GM19328 (cell line): ENCODE results near the gene ANAPC2.

Experiments
- ATAC-seq: cut with Tn5 transposase; IDR thresholded peaks from one replicate; pipeline ENCODE4 v1.9.1; 2021; ENCODE audit warnings: mild to moderate bottlenecking, moderate library complexity; ENCODE audit not compliant: unreplicated experiment

Gene ANAPC2

GRCh38 chr9:137216188-137216965 is 28.0 kb upstream of the ANAPC2 start:
- ATAC-seq, result no peak

DNA sequence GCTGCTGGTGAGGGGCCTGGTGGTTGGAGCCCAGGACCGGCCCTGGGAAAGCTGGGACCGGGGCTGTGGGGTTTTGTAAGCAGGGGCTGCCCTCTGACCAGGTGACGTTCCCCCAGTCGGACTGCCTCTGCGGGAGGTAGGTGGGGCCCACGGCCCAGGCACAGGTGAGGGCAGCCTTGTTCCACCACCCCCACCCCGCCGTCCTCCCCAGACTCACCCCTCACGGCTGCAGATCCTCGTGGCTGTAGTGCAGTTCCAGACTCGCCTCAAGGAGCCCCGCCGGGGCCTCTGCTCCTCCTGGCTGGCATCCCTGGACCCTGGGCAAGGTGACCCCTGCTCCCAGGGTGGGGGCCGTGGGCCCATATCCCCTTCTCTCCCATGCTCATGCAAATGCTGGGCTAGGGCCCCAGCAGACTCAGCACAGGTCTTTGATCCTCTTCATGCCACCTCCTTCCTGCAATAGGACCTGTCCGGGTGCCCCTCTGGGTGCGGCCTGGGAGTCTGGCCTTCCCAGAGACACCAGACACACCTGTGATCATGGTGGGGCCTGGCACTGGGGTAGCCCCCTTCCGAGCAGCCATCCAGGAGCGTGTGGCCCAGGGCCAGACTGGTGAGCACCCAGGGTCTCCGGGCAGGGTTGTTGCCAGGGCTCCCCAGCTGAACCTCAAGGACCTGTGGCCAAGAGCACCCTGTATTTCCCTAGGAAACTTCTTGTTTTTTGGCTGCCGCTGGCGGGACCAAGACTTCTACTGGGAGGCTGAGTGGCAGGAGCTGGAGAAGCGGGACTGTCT is 27.0 kb upstream of the ANAPC2 start:
- no peak for ATAC-seq

DNA sequence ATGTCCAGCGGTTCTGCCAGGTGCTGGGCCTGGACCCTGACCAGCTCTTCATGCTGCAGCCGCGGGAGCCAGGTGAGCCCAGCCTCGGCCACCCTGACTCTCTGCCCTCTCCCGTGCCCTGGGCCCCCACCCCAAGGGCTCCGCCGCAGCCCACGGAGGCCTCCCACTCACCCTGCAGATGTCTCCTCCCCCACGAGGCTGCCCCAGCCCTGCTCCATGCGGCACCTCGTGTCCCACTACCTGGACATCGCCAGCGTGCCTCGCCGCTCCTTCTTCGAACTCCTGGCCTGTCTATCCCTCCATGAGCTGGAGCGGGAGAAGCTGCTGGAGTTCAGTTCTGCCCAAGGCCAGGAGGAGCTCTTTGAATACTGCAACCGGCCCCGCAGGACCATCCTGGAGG is 26.3 kb upstream of the ANAPC2 start:
- ATAC-seq, result no peak

GRCh38 chr9:137213160-137214060 is 25.1 kb upstream of the ANAPC2 start:
- no peak for ATAC-seq

- ATAC-seq, result no peak
Observed at GRCh38 chr9:137212520-137212919, 24.2 kb upstream of the ANAPC2 start.

DNA sequence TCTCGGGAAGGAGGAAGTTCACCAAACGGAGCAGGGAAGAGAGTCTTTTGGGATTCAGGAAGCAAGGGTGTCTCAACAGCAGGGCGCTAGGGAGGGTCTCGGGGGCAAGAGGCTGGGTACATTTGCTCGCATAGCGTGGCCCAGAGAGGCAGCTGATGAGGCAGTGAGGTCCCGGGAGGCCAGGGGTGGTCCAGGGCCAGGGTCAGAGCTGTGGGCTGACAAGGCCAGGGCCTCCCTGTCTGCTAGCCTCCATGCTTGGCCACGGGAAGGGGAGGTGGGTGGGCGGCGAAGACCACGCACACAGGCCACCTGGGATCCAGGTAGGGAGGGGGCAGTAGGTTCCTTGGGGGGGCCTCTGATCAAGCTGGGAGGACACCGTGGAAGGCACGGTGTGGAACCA is 23.2 kb upstream of the ANAPC2 start:
- no peak for ATAC-seq

DNA sequence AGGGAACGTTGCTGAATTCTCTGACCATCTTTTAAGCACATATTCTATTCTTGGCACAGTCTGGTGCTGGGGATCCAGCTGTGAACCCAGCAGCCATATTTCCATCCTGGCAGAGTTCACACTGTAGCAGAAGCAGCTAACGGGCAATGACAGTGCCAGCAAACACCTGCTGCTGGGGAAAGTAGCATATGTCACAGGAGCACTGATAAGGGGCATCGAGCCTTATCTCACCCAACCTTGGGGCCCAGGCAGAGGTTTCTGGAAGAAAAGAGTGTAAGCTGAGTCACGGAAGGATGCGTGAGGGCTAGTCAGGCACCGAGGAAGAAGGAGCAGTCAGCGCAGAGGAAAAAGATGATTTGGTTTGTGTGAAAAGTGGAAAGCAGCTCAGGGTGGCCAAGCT is 18.2 kb upstream of the ANAPC2 start:
- ATAC-seq, result no peak

GRCh38 chr9:137205126-137206069 is 17.0 kb upstream of the ANAPC2 start, which contains the start of the genes NDOR1 and TMEM203:
NDOR1 (plus strand) TSS chr9:137205700; CDS start chr9:137205778, 78 bp downstream.
TMEM203 (minus strand) TSS chr9:137205648; CDS start chr9:137205414, 234 bp downstream.
- peak; percentile 38 for ATAC-seq

DNA sequence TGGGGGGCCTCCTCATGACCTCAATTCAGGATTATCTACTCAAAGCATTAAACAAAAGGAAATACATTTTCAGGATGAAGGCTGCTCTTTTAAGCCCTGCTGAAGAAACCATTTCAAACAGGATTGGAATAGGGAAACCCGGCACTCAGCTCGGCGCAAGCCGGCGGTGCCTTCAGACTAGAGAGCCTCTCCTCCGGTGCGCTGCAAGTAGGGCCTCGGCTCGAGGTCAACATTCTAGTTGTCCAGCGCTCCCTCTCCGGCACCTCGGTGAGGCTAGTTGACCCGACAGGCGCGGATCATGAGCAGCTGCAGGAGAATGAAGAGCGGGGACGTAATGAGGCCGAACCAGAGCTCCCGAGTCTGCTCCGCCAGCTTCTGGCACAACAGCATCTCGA is 16.4 kb upstream of the ANAPC2 start:
- ATAC-seq, result no peak

DNA sequence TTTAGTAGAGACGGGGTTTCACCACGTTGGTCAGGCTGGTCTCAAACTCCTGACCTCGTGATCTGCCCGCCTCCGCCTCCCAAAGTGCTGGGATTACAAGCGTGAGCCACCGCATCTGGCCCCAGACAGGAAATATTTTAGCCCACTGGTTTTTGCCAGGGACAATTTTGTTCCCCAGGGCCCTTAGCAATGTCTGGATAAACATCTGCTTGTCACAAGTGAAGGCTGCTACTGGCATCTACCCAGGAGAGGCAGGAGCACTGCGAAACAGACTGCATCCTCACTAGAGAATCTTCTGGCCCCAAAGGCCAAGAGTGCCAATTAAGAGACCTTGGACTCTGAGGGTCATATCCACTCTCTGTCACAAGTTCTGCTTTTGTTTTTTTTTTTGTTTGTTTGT is 14.6 kb upstream of the ANAPC2 start:
- ATAC-seq, result no peak

DNA sequence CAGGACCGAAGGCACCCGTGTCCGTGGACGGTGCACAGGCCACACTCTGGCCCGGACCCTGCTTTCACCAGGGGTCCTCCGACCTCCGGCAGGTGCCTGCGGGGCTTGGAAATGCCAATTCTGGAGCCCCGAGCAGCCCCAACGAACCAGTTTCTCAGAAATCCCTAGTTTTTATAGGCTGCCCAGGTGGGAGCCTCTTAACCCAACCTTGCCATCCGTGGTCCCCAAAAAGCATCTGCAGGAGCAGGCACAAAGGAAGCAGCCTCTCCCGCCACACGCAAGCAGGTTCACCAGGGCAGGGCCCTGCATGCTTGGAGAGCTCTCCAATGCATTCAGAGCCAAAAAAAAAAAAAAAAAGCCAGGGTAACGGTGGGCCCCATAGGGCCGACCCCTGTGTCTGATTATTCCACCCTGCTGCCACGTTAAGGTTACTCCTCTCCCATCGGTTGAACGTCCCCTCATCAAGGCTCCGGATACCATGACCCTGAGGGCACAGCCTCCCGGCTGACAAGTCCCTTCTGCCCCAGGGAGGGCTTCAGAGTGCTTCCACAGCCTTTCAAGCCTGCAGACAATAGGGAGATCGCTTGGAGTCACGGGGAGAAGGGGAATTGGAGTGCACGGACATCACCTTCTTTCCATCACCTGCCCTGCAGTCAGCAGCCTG is 13.0 kb upstream of the ANAPC2 start:
- peak; percentile 13 for ATAC-seq

GRCh38 chr9:137200311-137201204 is 12.2 kb upstream of the ANAPC2 start, which contains the start of gene TPRN:
TPRN (minus strand) TSS chr9:137200741; CDS start chr9:137200711, 30 bp downstream.
- peak; percentile 80 for ATAC-seq

- no peak for ATAC-seq
Observed at GRCh38 chr9:137199411-137200121, 11.2 kb upstream of the ANAPC2 start.

DNA sequence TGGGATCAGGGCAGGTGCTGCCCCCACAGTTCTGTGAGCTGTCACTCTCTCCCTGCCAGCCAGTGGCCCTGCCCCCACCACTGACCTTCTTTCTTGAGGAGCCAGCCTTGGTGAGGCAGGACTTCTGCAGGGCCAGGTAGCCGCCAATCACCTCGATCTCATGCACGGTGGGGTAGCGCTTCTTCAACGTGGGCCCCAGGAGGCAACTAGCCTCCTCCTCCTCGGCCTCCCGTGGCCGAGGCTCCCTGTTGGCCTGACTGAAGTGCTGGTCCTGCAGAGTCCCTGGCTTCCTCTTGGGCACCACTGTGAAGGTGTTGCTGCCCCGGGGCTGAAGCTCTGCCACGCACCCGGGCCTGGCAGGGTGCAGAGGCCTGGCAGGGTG is 10.5 kb upstream of the ANAPC2 start:
- ATAC-seq, result no peak

GRCh38 chr9:137198051-137198901 is 9.9 kb upstream of the ANAPC2 start:
- no peak for ATAC-seq

- no peak for ATAC-seq
Observed at GRCh38 chr9:137195525-137196220, 7.3 kb upstream of the ANAPC2 start.
